CD14-positive monocyte (primary cell): ENCODE results near the gene CYP4F2. TPM values are rescaled to one million over a fixed set of nuclear protein-coding genes. Genes with fewer than 3 reads are reported as not detected.
A peak's percentile ranks its signal among the peaks of the same experiment; 100 is the strongest.

Experiments used
- DNase-seq, 3 donors: peaks; one replicate each; pipeline ENCODE4 v3.0.0-alpha.2; 2011 to 2022
- H2AFZ ChIP-seq: 2 replicates; pipeline ENCODE4 v1.6.0; 2012; ENCODE audit warnings: mild to moderate bottlenecking, low read depth, low read length, inconsistent platforms; ENCODE audit not compliant: insufficient read depth, poor library complexity, severe bottlenecking
- H3K27ac ChIP-seq, 2 donors: 1 replicate in 1 of 2; 2 replicates in 1 of 2; pipeline ENCODE4 v1.5.1; 2012 to 2013; ENCODE audit warnings: low read length in 2 of 2, control low read depth in 1 of 2, inconsistent platforms in 1 of 2, low read depth in 1 of 2, mild to moderate bottlenecking in 1 of 2
- H3K27me3 ChIP-seq, 2 donors: one replicate each; pipeline versions ENCODE4 v1.6.0 to v1.6.1; 2011 to 2013; ENCODE audit warnings: low read length in 2 of 2; ENCODE audit not compliant: control insufficient read depth in 2 of 2, insufficient read depth in 2 of 2
- H3K36me3 ChIP-seq, 2 donors: replicated peaks in 1 of 2; 1 replicate in 1 of 2; 2 replicates in 1 of 2; pipeline versions ENCODE4 v1.5.1 to v1.6.1; 2012 to 2013; ENCODE audit warnings: low read length in 2 of 2, control low read depth in 1 of 2, inconsistent platforms in 1 of 2, mild to moderate bottlenecking in 1 of 2; ENCODE audit not compliant: insufficient read depth in 2 of 2, control insufficient read depth in 1 of 2
- H3K4me1 ChIP-seq, 2 donors: 1 replicate in 1 of 2; 2 replicates in 1 of 2; pipeline versions ENCODE4 v1.5.1 to v1.6.1; 2012 to 2013; ENCODE audit warnings: low read length in 2 of 2, control low read depth in 1 of 2, inconsistent platforms in 1 of 2, mild to moderate bottlenecking in 1 of 2, moderate library complexity in 1 of 2; ENCODE audit not compliant: insufficient read depth in 2 of 2, control insufficient read depth in 1 of 2
- H3K4me2 ChIP-seq: replicated peaks from 2 replicates; pipeline ENCODE3; 2012; ENCODE audit warnings: low read length, moderate library complexity, mild to moderate bottlenecking; ENCODE audit not compliant: poor library complexity, severe bottlenecking; ENCODE audit errors: extremely low read depth
- H3K4me3 ChIP-seq, 3 experiments: fragments of 200-600 bp in 1 of 3; sonication (generic) in 1 of 3; replicated peaks in 1 of 3; 1 replicate in 2 of 3; 2 replicates in 1 of 3; pipeline ENCODE4 v1.5.1; 2011 to 2013; ENCODE audit warnings: low read length in 3 of 3, mild to moderate bottlenecking in 3 of 3, control low read depth in 2 of 3, low read depth in 2 of 3, inconsistent platforms in 1 of 3, moderate library complexity in 1 of 3
- H3K79me2 ChIP-seq: 2 replicates; pipeline ENCODE4 v1.6.0; 2012; ENCODE audit warnings: mild to moderate bottlenecking, control low read depth, inconsistent platforms, low read length, moderate library complexity; ENCODE audit not compliant: insufficient read depth
- H3K9ac ChIP-seq: 2 replicates; pipeline ENCODE4 v1.6.0; 2017; ENCODE audit warnings: low read length, mild to moderate bottlenecking; ENCODE audit not compliant: insufficient read depth, poor library complexity, severe bottlenecking
- H3K9me3 ChIP-seq, 2 donors: replicated peaks in 1 of 2; 1 replicate in 1 of 2; 2 replicates in 1 of 2; pipeline versions ENCODE4 v1.5.1 to v1.6.1; 2012 to 2013; ENCODE audit warnings: low read length in 2 of 2, control low read depth in 1 of 2; ENCODE audit not compliant: control insufficient read depth in 1 of 2, insufficient read depth in 1 of 2
- H4K20me1 ChIP-seq: 2 replicates; pipeline ENCODE4 v1.6.0; 2012; ENCODE audit warnings: mild to moderate bottlenecking, low read length, control low read depth, moderate library complexity; ENCODE audit not compliant: insufficient read depth
- H3K27ac Mint-ChIP-seq, 7 donors: one replicate each; pipeline ENCODE4 v1.8.0; 2020; ENCODE audit warnings: mild to moderate bottlenecking in 7 of 7, mixed read lengths in 7 of 7, moderate library complexity in 6 of 7, inconsistent platforms in 2 of 7
- H3K27me3 Mint-ChIP-seq, 3 donors: one replicate each; pipeline ENCODE4 v1.8.0; 2021 to 2022; ENCODE audit warnings: low read depth in 3 of 3, mild to moderate bottlenecking in 3 of 3, mixed read lengths in 3 of 3, moderate library complexity in 3 of 3, inconsistent platforms in 1 of 3
- H3K36me3 Mint-ChIP-seq, 2 donors: one replicate each; pipeline ENCODE4 v1.8.0; 2020; ENCODE audit warnings: mixed read lengths in 2 of 2, inconsistent platforms in 1 of 2, mild to moderate bottlenecking in 1 of 2
- H3K4me1 Mint-ChIP-seq: one replicate; pipeline ENCODE4 v1.8.0; 2020; ENCODE audit warnings: mild to moderate bottlenecking, mixed read lengths
- H3K4me3 Mint-ChIP-seq, 2 donors: one replicate each; pipeline ENCODE4 v1.8.0; 2020; ENCODE audit warnings: mild to moderate bottlenecking in 2 of 2, mixed read lengths in 2 of 2, moderate library complexity in 1 of 2
- H3K9me3 Mint-ChIP-seq, 7 donors: one replicate each; pipeline ENCODE4 v1.8.0; 2020 to 2022; ENCODE audit warnings: mixed read lengths in 7 of 7, mild to moderate bottlenecking in 6 of 7, moderate library complexity in 6 of 7, inconsistent platforms in 2 of 7
- WGBS: methylation state at CpG from one replicate; pipeline ENCODE4 v1.1.5; 2013; ENCODE audit warnings: missing lambda C conversion rate; ENCODE audit not compliant: insufficient coverage; 5-methylcytosine and 5-hydroxymethylcytosine counted together
- intact Hi-C, 2 donors: fragments of 100-400 bp; cut with micrococcal nuclease; formaldehyde crosslinking; loops; one replicate each; pipeline versions ENCODE4 v1.15.0 to v1.15.1; 2023
- polyA plus RNA-seq, 3 donors: library from polyadenylated mRNA; depleted of rRNA in 1 of 3; unstranded in 2 of 3; stranded (reverse) in 1 of 3; fragments of 300-500 nt in 2 of 3; fragments of >200 nt in 1 of 3; fragmentation: Illumina TruSeq in 2 of 3; gene quantifications; 1 replicate in 2 of 3; 2 replicates in 1 of 3; pipeline ENCODE4 v1.2.3, GENCODE V29; 2012 to 2021
- TF ChIP-seq, protein P1 (sequence below): fragments of 200-600 bp; IDR thresholded peaks from one replicate; pipeline ENCODE4 v1.8.0; 2022; ENCODE audit warnings: antibody characterized with exemption, mild to moderate bottlenecking

CYP4F2 gene
- polyA plus RNA-seq, 3 donors = not detected

DNA sequence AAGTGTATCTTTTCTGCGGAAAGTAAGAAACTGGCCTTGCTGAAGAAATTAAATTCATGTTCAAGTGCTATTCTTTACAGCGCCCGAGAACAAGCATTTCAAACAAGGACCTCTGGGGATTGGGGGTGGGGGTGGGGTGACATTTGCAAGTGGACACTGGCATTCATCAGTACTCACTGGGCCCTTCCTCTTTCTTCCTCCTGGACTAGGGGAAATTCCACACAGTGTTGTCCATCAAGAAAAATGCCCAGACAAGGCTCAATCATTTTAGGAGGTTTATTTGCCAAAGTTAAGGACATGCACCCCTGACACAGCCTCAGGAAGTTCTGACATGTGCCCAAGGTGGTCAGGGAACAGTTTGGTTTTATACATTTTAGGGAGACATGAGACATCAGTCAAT, 59.5 kb downstream of the CYP4F2 start:
- intact Hi-C loops = no loop called here
- TF ChIP-seq, protein P1, sequence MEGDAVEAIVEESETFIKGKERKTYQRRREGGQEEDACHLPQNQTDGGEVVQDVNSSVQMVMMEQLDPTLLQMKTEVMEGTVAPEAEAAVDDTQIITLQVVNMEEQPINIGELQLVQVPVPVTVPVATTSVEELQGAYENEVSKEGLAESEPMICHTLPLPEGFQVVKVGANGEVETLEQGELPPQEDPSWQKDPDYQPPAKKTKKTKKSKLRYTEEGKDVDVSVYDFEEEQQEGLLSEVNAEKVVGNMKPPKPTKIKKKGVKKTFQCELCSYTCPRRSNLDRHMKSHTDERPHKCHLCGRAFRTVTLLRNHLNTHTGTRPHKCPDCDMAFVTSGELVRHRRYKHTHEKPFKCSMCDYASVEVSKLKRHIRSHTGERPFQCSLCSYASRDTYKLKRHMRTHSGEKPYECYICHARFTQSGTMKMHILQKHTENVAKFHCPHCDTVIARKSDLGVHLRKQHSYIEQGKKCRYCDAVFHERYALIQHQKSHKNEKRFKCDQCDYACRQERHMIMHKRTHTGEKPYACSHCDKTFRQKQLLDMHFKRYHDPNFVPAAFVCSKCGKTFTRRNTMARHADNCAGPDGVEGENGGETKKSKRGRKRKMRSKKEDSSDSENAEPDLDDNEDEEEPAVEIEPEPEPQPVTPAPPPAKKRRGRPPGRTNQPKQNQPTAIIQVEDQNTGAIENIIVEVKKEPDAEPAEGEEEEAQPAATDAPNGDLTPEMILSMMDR = no peak
- peaks cover 7 to 20% of the 10 kb centered on the region in 2 donors for H3K4me1 ChIP-seq
- no peak overlapping the region for H2AFZ ChIP-seq
- no peaks in the 10 kb centered on the region for H3K27me3 ChIP-seq
- no peak overlapping the region for H3K4me2 ChIP-seq
- H3K79me2 ChIP-seq = no peaks in the 10 kb centered on the region
- no peaks in the 10 kb centered on the region for H3K9me3 Mint-ChIP-seq
- H3K9me3 ChIP-seq = no peaks in the 10 kb centered on the region
- peaks cover 19% of the 10 kb centered on the region for H3K4me1 Mint-ChIP-seq
- H3K27ac ChIP-seq = no peak overlapping the region
- H3K9ac ChIP-seq = no peak overlapping the region
- H3K36me3 Mint-ChIP-seq = no peaks in the 10 kb centered on the region
- peak in 1 of 3 donors; percentile 35 for DNase-seq
- no peak overlapping the region for H3K27ac Mint-ChIP-seq
- 100% methylated on average over 3 of the region's 3 CpGs for WGBS
- no peak overlapping the region for H3K4me3 Mint-ChIP-seq
- peaks cover 1 to 3% (median 2%) of the 10 kb centered on the region in 3 donors for H3K27me3 Mint-ChIP-seq
- H4K20me1 ChIP-seq = no peaks in the 10 kb centered on the region
- H3K4me3 ChIP-seq = no peak overlapping the region
- H3K36me3 ChIP-seq = no peaks in the 10 kb centered on the region

DNA sequence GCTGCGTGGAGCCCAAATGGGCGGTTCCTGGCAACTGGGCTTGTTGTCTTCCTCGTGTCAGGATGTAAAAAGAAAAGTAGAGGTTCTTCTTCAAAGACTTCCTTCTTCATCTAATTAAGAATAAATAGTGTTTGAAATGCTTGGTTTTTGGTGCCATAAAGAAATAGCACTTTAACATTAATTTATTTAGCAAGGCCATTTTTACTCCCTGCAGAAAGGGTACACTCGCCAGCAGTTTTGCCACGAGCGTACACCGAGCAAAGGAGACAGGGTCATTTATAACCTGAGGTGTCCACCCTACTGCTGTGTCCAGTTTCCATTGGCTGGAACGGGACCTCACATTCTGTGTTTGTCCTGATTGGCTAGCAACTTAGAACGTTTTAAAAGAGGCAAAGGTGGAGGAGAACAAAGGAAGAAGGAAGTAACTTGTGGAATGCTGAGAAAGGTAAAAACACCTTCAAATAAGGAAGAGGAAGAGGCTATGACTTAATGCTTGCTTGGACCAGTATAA, 60.6 kb downstream of the CYP4F2 start:
- TF ChIP-seq, protein P1 = no peak
- no peaks in the 10 kb centered on the region for H4K20me1 ChIP-seq
- H3K27ac Mint-ChIP-seq = peak overlapping the region; percentile 93 to 99 (median 98)
- peak overlapping the region; percentile 99 for H3K9ac ChIP-seq
- H3K4me3 Mint-ChIP-seq = peak overlapping the region; percentile 85 to 91
- intact Hi-C loops = no loop called here
- H3K79me2 ChIP-seq = no peaks in the 10 kb centered on the region
- peaks cover 1 to 3% (median 2%) of the 10 kb centered on the region in 3 donors for H3K27me3 Mint-ChIP-seq
- peaks cover 19% of the 10 kb centered on the region for H3K4me1 Mint-ChIP-seq
- H3K9me3 ChIP-seq = no peaks in the 10 kb centered on the region
- 0% methylated on average over 5 of the region's 9 CpGs for WGBS
- peak overlapping the region; percentile 63 to 88 (median 72) for H3K4me3 ChIP-seq
- peak overlapping the region; percentile 99 for H2AFZ ChIP-seq
- H3K27ac ChIP-seq = peak overlapping the region; percentile 94 to 98
- peak overlapping the region; percentile 98 for H3K4me2 ChIP-seq
- no peaks in the 10 kb centered on the region for H3K36me3 Mint-ChIP-seq
- peak in 1 of 3 donors; percentile 43 for DNase-seq
- H3K9me3 Mint-ChIP-seq = no peaks in the 10 kb centered on the region
- no peaks in the 10 kb centered on the region for H3K27me3 ChIP-seq
- H3K36me3 ChIP-seq = no peaks in the 10 kb centered on the region
- peaks cover 7 to 20% of the 10 kb centered on the region in 2 donors for H3K4me1 ChIP-seq
